GM21723 (cell line): ENCODE data around the gene ENTPD2.
"Not testable (repeated sequence)": the region's sequence is repeated elsewhere in the genome, so short reads cannot be mapped to it uniquely, and the experiment has no call there.

Experiments
- ATAC-seq: cut with Tn5 transposase; IDR thresholded peaks from one replicate; pipeline ENCODE4 v1.9.1; 2021; ENCODE audit warnings: mild to moderate bottlenecking, moderate library complexity; ENCODE audit not compliant: unreplicated experiment

ENTPD2 gene

DNA sequence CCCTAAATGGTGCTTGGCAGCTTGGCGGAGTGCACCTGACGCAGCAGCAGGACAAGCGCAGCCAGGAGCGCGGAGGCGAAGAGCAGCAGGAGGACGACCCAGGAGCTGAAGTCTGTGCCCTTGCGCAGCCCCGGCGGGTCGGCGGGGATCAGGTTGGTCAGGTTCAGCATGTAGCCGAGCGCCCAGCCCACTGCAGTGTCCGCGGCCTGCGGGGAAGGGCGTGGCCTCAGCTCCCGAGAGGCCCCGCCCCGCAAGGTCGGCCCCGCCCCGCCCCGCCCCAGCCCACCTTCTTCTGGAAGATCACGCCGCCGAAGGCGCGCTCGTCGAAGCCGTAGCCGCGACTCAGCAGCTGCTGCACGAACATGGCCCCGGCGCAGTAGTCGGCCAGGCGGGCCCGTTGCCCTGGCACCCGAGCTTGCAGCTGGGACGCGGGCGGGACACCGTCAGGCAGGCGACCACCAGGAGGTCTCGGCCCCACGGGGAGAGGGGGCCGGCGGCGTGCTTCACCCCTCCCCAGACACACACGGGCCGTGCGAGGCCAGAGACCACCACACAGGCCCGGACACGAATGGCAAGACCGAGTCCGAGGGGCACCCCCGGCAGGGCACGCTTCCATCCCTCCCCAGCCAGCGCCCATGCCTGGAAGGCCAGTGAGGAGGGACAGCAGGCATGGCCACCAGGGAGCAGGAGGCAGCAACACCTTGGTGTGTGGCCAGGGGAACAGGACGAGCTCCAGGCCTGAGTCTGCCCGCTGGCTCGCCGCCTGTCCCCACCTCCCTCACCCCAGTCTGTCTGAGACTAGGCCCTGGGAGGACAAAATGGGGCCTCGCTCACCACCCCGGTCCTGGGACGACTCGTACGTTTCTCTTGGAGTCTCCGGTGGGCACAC lies 5.0 kb downstream of the ENTPD2 start:
- no peak for ATAC-seq

DNA sequence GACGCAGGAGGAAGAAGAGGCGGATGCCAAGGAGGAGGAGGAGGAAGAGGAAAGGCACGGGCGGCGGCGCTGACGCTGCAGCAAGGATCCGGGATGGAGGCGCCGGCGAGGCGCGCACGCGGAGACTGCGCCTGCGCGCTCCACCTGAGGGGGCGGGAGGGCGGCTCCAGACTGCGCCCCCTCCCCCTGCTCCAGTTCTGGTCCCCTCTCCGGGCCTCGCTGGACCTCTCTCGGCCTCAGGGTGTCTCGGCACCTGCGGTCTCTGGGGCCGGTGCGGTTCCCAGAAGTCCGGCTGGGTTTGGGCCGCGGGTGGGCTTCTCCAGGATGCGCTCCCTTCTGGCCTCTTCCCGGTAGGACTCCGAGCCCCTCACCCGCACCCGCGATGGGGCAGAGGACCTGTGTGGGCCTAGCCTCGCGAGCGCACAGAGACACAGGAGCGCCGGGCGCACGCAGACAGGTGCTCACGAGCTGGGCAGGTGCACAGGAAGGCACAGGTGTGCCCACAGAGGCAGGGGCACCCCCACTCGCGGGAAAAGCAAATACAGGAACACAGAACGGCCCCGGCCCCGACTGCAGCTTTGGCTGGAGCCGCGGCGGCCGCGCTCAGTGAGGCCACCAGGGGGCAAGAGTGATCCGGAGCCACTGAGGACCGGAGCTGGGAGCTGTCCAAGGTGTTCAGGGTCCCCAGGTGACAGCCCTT lies 7.6 kb downstream of the ENTPD2 start, which contains the start of gene NPDC1:
TSS of gene NPDC1 (minus strand) at position 90 of the 700 bp plus-strand sequence. CDS start 188 bp downstream, outside the sequence.
- no peak for ATAC-seq

DNA sequence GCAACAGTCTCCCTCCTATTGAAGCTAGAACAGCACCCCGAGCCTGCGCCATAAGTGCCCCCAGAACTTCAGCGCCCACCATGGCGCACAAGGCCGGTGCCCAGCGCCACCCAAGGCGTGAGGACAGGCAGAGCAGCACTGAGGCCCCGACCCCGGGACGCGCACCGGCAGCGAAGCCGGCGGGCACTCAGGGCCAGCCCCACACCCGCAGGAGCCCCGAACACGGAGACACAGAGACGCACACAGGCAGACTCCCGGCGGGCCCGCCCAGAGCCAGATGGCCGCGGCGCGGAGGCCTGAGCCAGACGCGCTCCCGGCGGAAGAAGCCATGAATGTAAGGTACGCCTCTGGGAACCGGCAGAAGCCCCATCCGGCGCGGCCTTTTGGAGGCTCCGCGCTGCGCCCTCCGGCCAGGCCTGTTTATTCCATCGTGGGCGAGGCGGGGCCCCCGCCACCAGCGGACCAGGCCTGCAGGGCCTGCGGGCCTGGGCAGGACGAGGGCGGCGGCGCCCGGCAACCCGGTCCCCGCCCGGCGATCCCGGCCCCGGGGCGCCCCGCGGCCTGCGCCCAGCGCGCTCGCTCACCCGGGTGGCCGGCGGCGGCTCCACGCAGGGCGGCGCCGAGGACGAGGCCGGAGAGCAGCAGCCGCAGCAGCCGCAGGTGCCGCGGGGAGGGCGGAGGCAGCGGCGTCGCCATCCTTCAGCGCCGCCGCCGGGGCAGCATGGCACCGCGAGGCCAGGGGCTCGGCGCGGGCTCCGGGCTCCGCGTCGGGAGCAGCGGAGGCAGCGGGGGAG lies 8.4 kb downstream of the ENTPD2 start:
- no peak for ATAC-seq

DNA sequence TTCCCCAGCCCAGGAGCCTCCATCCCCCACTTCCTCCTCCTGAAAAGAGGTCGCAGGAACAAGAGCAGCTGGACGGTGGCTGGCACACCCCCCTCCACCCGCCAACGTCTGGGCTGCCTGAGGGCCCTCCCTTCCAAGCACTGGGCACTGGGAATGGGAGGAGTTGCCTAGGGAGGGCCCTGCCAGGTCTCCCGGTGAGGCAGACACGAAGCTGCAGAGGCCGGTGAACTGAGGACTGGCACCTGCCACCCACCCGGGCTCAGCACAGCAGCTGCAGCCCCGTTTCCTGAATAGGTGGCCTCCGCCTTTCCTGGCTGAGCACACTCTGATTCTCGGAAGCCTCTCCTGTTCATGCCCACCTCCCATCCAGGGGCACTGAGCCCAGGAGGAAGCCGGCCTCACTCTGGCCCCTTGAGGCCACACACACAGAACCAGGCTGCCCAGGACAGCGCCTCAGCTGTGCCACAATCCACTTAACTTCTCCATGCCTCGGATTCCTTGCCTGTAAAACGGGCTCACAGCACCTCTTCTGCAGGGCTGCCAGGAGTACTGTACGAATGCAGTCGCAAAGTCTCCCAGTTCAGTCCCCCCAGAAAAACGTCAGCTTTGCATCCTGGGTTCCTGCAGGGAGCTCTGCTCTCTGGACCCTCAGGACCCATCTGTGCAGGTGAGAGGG lies 9.2 kb downstream of the ENTPD2 start:
- no peak for ATAC-seq

DNA sequence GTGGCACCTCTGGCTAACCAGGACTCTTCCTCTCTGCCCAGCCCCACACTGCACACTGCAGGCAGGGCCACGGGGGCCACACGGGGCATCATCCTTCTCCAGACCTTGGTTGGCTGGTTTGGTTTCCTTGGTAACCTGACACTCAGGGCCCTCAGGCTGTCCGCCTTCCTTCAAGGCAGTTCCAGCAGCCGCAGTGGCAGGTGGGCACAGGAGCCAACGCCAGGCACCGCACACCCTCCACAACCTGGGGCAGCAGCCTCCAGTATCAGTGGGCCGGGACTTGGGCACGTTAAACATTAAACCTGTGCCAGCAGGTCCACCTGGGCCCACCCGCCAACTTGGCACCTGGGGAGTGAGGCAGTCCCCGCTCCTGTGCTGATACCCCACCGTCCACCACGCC lies 9.8 kb downstream of the ENTPD2 start:
- no peak for ATAC-seq

DNA sequence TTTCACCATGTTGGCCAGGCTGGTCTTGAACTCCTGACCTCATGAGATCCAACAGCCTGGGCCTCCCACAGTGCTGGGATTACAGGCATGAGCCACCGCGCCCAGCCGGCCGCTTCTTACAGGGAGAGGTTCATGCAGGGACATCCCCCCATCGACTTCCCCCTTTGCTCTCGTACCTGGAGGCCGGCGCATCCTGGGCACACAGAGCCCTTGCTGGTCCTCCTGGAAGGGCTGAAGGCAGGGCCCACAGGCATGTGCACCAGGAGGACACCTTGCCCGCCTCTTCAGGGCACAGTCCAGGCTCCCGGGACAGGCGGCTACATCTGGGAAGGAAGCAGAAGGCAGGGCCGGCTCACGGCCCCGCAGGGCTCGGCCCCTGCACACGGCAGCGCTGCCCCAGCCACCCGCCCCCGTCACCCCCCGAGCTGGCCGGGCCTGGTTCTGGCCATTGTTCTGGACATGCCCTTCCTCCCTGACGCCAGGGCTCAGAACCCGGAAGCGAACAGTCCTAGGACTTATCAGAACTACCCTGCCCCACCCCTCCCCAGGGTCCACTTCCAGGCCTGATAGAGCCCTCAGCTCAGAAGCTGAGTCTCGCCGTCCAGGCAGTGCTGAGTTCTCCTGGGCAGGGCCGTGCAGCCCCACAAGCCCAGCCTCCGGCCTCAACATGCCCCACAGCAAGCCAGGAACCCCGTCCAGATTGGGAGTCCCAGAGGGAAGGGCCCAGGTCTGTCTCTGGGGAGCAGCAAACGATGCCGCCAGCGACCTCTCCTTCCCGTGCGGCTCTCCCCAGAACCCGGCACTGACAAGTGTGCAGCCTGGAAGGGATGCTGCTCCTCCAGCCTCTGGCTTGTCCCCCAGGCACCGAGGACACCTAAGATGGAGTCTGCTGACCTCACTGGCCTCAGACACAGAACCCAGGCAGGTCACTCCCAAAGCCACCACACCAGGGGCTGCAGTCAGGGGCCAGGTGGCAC lies 10.8 kb downstream of the ENTPD2 start:
- ATAC-seq, result no peak

DNA sequence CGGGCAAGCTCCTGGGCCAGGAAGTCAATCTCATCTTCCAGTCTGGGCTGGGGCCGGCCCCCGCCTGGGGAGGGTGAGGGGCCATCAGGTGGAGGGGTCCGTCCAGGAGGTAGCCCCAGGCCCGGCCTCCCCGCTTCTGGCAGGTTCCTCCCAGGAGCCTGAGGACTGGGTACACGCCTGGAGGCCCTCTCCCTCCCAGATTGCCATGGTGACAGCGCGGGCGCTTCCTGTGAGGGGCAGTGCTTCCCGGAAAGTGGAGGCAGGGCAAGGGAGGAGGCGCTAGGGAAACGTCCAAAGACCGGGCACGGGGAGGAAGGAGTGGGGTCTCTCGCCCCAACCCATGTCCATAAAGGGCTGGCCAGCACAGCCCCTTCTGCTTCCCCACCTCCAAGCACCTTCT lies 12.7 kb downstream of the ENTPD2 start:
- ATAC-seq, result no peak

DNA sequence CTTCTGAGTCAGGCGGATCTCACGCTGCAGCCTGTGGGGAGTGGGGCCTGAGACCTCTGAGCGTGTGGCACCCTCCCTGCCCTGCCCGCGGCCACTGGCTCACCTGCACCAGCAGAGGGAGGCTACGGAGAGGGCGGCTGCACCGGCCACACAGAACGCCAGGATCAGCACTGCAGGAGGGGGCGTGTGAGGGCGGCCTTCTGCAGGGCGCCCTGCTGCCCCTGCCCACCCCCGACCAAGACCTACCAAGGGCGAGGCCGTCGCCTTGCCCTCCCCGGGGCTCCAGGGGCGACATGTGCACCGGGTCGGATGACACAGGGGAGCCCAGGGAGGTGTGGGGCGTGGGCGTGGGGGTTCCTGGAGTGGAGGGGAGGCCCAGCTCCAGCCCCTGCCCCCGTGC lies 13.3 kb downstream of the ENTPD2 start:
- ATAC-seq, result no peak

DNA sequence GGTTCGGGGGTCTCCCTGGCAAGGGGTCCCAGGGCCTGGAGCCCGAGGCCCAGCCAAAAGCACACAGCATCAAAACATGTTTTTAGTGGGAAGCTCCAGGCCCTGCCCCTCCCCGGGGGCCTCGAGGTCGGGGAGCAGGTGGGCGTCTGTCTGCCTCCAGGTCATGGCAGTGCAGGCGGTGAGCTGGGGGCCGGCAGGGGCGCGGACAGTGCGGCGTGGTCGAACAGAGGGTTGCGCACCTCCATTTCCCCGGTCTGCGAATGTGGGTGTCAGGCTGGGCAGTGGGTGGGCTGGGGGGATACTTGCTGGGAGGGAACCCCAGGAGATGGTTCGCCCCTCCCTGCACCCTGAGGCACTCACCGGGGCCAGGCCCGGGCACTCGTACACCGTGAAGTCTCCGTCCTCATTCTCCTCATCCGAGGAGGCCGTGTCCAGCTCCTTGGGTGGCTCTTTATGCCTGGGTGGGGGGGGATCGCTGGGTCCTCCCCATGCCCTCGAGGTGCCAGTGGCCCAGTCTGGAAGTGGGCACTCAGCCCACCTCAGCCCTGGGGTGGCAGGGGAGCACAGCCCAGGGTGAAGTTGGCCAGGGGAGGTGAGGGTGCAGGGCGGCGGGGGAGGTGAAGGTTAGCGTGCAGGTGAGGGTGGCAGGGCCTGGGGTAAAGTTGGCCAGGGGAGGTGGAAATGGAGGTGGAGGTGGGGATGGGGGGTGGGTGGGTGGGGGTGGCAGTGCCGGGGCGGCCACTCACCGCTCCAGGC lies 14.1 kb downstream of the ENTPD2 start:
- no peak for ATAC-seq

DNA sequence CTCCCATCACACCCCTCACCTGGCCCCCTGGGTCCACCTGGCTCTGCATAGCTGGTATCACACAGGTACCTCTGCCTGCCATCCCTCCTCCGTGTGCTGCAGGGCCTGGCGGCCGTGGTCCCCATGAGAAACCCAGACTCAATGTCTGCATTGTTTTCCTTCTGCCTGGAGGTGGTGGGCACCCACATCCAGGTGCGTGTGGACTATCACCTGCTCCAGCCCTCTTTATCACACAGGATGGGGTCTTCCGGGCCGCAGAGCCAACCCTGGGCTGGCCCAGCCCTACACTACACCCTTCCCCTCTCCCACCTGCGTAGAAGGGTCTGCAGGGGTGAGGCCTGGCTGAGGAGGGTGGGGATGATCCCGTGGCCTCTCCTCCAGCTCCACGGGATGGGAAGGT lies 14.9 kb downstream of the ENTPD2 start:
- no peak for ATAC-seq

DNA sequence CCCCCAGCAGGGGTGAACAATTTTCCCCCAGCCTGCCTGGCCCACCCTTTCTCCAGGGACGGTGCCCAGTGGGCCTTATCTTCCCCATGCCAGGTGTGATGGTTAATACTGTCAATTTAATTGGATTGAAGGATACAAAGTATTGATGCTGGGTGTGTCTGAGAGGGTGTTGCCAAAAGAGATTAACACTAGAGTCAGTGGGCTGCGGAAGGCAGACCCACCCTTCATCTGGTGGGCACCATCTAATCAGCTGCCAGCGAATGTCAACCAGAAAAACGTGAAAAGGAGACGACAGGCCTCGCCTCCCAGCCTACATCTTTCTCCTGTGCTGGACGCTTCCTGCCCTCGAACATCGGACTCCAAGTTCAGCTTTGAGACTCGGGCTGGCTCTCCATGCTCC lies 16.4 kb downstream of the ENTPD2 start:
- ATAC-seq, result no peak

DNA sequence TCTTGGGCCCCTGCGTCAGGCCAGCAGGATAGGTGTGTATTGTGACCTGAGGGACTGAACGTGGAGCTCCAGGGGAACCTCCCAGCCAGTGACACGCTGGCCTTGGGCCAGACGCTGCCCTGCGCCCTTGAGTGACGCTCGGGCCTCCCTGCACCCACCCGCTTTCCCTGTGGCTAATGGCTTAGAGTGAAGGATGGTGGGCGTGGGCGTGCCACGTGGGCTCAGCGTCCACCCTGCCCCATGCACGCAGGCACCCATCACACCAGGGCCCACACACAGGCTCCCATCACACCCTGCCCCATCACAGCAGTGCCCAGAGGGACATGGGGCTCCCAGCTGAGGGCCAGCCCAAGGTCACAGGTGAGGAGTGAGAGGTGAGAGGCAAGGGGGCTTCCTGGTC lies 16.8 kb downstream of the ENTPD2 start:
- no peak for ATAC-seq

DNA sequence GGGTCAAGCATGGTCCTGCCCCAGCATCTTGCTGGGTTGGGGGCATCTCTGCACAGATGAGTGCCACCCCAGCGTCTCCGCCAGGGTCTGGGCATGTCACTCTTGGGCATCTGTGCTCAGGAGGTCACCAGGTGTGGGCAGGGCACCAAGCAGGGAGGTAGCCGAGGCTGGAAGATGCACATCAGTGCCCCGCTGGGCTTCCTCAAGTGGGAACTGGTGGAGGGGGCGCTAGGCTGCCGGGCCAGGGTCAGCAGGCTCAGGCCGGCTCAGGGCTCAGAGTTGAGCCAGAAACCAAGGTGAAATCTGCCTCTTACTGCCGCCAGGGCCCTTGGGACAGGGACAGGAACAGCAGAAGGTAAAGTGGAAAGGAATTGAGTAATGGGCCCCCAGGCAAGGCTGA lies 17.9 kb downstream of the ENTPD2 start:
- no peak for ATAC-seq

DNA sequence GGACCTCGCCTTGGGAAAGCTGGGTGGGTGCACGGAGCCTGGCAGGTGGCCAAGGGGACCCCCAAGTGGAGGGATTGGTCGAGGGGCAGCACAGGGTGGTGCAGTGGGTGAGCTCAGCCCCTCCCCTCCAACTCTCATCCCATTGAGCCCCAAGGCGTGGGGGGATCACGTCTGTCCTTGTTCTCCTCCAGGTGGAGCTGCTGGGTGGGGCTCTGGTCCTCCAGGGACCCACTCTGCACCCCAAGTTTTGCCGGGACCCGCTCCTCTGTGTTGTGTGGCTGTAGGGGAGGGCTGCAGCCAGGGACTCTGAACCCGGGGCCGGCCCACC lies 18.4 kb downstream of the ENTPD2 start:
- no peak for ATAC-seq

DNA sequence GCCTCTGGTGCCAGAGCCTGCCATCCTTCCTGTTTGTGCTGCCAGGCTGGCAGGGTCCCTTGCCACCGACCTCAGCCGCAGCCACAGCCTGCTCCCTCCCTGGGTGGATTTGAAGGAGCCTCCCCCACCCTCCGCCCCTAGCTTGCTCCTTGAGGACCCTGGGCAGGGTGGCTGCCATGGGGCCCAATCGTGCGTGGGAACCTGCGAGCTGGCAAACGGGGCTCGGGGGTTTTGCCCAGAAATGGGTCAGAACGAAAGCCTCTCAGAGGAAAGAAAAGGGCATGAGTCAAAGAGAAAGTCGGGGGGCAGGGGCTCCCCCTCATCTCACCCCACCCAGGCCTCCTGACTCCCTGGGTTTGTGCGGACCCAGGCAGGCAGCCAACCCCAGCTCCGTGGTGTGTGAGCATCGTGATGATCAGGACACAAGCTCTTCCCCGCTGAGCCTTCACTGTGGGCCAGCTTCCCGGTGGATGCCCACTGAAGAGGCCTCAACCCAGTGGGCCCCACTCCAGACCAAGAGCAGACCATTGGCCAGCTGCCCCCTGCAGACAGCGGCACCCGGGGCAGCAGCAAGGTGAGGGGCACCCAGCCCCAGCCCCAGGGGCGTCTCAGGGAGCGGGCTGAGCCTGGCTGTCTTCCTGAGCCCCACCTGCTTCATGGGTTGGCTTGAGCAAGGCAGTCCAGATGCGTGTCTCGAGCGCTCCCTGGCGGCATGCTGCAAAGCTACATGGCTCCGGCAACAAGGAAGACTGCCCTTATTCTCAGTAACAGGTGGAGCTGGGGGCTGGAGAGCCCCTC lies 19.0 kb downstream of the ENTPD2 start:
- peak; percentile 58 for ATAC-seq

DNA sequence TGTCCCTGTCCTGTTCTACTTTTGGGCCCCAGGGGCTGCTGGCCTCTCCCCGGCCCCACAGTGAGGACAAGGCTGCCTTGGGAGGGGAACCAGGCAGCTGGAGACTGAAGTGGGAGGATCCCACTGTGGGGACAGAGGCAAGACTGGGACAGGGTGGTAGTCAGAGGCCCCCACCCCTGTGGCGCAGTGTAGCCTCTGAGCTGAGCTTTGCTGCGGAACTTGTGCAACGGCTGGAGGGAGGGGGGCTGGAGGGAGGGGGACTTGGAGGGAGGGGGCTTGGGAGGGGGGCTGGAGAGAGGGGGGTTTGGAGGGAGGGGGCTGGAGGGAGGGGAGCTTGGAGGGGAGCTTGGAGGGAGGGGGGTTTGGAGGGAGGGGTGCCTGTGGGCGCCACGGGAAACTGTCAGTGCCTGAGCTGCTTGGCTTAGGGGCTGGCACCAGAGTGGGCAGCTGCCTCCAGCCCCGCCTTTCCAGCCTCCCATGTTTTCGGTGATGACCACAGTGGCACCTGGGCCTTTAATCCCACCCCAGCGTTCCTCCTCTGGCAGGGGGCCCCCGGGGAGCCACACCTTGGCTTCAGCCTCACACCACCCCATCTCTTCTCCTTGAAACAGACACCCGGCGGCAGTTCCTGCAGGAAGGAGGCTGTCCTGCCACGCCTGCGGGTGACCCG lies 19.7 kb downstream of the ENTPD2 start:
- no peak for ATAC-seq

DNA sequence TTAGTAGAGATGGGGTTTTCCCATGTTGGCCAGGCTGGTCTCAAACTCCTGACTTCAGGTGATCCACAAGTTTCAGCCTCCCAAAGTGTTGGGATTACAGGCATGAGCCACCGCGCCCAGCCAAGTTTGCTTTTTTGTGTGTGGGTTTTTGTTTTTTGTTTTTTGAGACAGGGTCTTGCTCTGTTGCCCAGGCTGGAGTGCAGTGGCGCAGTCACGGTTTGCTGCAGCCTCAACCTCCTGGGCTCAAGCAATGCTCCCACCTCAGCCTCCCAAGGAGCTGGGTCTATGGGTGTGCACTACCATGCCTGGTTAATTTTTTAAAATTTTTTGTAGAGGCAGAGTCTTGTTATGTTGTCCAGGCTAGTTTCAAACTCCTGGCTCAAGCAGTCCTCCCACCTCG lies 20.4 kb downstream of the ENTPD2 start:
- not testable (repeated sequence) for ATAC-seq

DNA sequence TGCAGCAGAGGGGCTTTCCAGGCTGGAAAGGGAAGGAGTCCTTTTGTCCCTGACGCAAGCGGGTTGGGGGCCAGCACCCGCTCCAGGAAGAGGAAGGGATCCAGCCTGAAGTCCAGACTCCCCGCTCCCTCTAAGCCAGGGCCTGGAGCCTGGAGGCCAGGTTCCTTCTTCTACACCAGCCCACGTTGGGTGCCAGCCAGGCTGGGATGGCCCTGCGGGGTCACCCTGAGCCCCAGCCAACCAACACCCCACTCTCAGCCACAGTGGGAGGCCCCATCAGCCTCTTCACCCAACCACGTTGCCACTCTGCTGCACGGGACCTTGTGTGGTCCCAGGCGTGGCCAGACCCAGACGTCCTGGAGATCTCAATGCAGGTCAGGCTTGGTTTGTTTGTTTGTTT lies 21.0 kb downstream of the ENTPD2 start:
- ATAC-seq, result no peak
